Progenitor cell of endocrine pancreas (in vitro differentiated cells): Measurements from ENCODE around the gene DCN. TPM values are rescaled to one million over a fixed set of nuclear protein-coding genes. Genes with fewer than 3 reads are reported as not detected.

Experiments used
- DNase-seq: peaks from one replicate; pipeline ENCODE4 v3.0.0; 2021; ENCODE audit warnings: low spot score; ENCODE audit not compliant: unreplicated experiment
- H3K27ac Mint-ChIP-seq: 2 replicates; pipeline ENCODE4 v1.8.0; 2021; ENCODE audit warnings: mild to moderate bottlenecking, moderate library complexity, mixed read lengths
- H3K27me3 Mint-ChIP-seq: 2 replicates; pipeline ENCODE4 v1.8.0; 2021; ENCODE audit warnings: mixed read lengths
- H3K36me3 Mint-ChIP-seq: 2 replicates; pipeline ENCODE4 v1.8.0; 2022; ENCODE audit warnings: mixed read lengths; ENCODE audit not compliant: insufficient read depth
- H3K4me1 Mint-ChIP-seq: 2 replicates; pipeline ENCODE4 v1.8.0; 2021; ENCODE audit warnings: low read depth, mixed read lengths
- H3K4me3 Mint-ChIP-seq: 2 replicates; pipeline ENCODE4 v1.8.0; 2021; ENCODE audit warnings: low read depth, mild to moderate bottlenecking, moderate library complexity, mixed read lengths
- H3K9me3 Mint-ChIP-seq: 2 replicates; pipeline ENCODE4 v1.8.0; 2021; ENCODE audit warnings: low read depth, mixed read lengths
- CTCF ChIP-seq: fragments of 200-600 bp; sonication (generic); IDR thresholded peaks from one replicate; pipeline ENCODE4 v1.5.0; 2021; ENCODE audit warnings: antibody characterized with exemption, mild to moderate bottlenecking; ENCODE audit not compliant: unreplicated experiment
- total RNA-seq: library from RNA; stranded (reverse); gene quantifications from 2 replicates; pipeline ENCODE4 v1.2.1, GENCODE V29; 2021

The DCN gene
- total RNA-seq, 1 donor from 2014 or later, result not detected

- Mint-ChIP-seq H3K4me3 (no peak within 1 kb of the TSS), H3K4me1 (no peaks in the 10 kb centered on the region), H3K27ac (no peak within 1 kb of the TSS), H3K27me3 (no peaks in the 10 kb centered on the region), H3K36me3 (no peaks in the 10 kb centered on the region), H3K9me3 (no peaks in the 10 kb centered on the region)
- TF ChIP-seq CTCF, result no peak
- DNase-seq, result no peak
Measured at GRCh38 chr12:91111366-91112325, 71.0 kb downstream of the DCN start, which contains the start of gene LUM. LUM (minus strand) TSS chr12:91111494; CDS start chr12:91108979, 2,515 bp downstream.

- Mint-ChIP-seq H3K27me3 (no peaks in the 10 kb centered on the region), H3K4me1 (no peaks in the 10 kb centered on the region), H3K27ac (no peak overlapping the region), H3K4me3 (no peak overlapping the region), H3K36me3 (no peaks in the 10 kb centered on the region), H3K9me3 (no peaks in the 10 kb centered on the region)
- no peak for DNase-seq
- TF ChIP-seq CTCF, result no peak
Measured at GRCh38 chr12:91110311-91110924, 72.2 kb downstream of the DCN start.

- H3K27ac Mint-ChIP-seq, result no peak overlapping the region
- DNase-seq, result no peak
- no peak for TF ChIP-seq CTCF
- H3K4me1 Mint-ChIP-seq, result no peaks in the 10 kb centered on the region
- H3K9me3 Mint-ChIP-seq, result no peaks in the 10 kb centered on the region
- H3K4me3 Mint-ChIP-seq, result no peak overlapping the region
- H3K27me3 Mint-ChIP-seq, result no peaks in the 10 kb centered on the region
- no peaks in the 10 kb centered on the region for H3K36me3 Mint-ChIP-seq
Measured at GRCh38 chr12:91109581-91110310, 72.9 kb downstream of the DCN start.

GRCh38 chr12:91109148-91109564 lies 73.5 kb downstream of the DCN start:
- peak; percentile 90 for TF ChIP-seq CTCF
- peak; percentile 48 for DNase-seq
- Mint-ChIP-seq H3K27ac (no peak overlapping the region), H3K4me1 (no peaks in the 10 kb centered on the region), H3K4me3 (no peak overlapping the region), H3K36me3 (no peaks in the 10 kb centered on the region), H3K9me3 (no peaks in the 10 kb centered on the region), H3K27me3 (no peaks in the 10 kb centered on the region)

GRCh38 chr12:91108196-91108755 lies 74.3 kb downstream of the DCN start:
- no peaks in the 10 kb centered on the region for H3K9me3 Mint-ChIP-seq
- H3K4me3 Mint-ChIP-seq, result no peak overlapping the region
- H3K27ac Mint-ChIP-seq, result no peak overlapping the region

More at GRCh38 chr12:91108196-91108755, 74.3 kb downstream of the DCN start:
- Mint-ChIP-seq H3K27me3 (no peaks in the 10 kb centered on the region), H3K36me3 (no peaks in the 10 kb centered on the region), H3K4me1 (no peaks in the 10 kb centered on the region)
- DNase-seq, result no peak
- TF ChIP-seq CTCF, result no peak
